Esophagus squamous epithelium (tissue), 4 donors: ENCODE measurements around the gene GTF2B.

Experiments
- CTCF ChIP-seq, 6 experiments: fragments of 450-650 bp in 4 of 6; fragments of 200-600 bp in 2 of 6; sonication (generic) in 2 of 6; IDR thresholded peaks; one replicate each; pipeline ENCODE4 v1.5.1; 2016 to 2019; ENCODE audit warnings: antibody characterized with exemption in 6 of 6, mild to moderate bottlenecking in 4 of 6, moderate library complexity in 4 of 6
- POLR2A ChIP-seq, 4 donors: fragments of 450-650 bp; IDR thresholded peaks; one replicate each; pipeline ENCODE4 v1.6.1; 2017; ENCODE audit warnings: antibody characterized with exemption in 4 of 4, mild to moderate bottlenecking in 4 of 4, moderate library complexity in 3 of 4

GRCh38 chr1:88920845-88921244, 29.5 kb upstream of the GTF2B start:
- TF ChIP-seq CTCF (IDR thresholded peaks at IDR 0.05) (no peak), POLR2A (IDR thresholded peaks at IDR 0.05) (no peak)
